Adipocyte (in vitro differentiated cells): ENCODE results near the gene SLC41A3.

Experiments used
- DNase-seq: peaks from one replicate; pipeline ENCODE4 v3.0.0-alpha.2; 2015; ENCODE audit warnings: low read depth
- H3K27me3 ChIP-seq: replicated peaks from 2 replicates; pipeline ENCODE4 v1.7.0; 2013; ENCODE audit warnings: mild to moderate bottlenecking, low read length, moderate library complexity; ENCODE audit not compliant: control insufficient read depth, insufficient read depth
- H3K36me3 ChIP-seq: 2 replicates; pipeline ENCODE4 v1.7.0; 2013; ENCODE audit warnings: low read length, mild to moderate bottlenecking, moderate library complexity; ENCODE audit not compliant: control insufficient read depth, insufficient read depth, severe bottlenecking
- H3K4me1 ChIP-seq: 2 replicates; pipeline ENCODE4 v1.7.0; 2013; ENCODE audit warnings: mild to moderate bottlenecking, low read length, moderate library complexity; ENCODE audit not compliant: control insufficient read depth, insufficient read depth
- H3K4me3 ChIP-seq: 2 replicates; pipeline ENCODE4 v1.7.0; 2013; ENCODE audit warnings: mild to moderate bottlenecking, low read length, moderate library complexity
- H3K9ac ChIP-seq: 2 replicates; pipeline ENCODE4 v1.7.0; 2013; ENCODE audit warnings: mild to moderate bottlenecking, low read length, moderate library complexity
- H3K9me3 ChIP-seq: 2 replicates; pipeline ENCODE4 v1.7.0; 2013; ENCODE audit warnings: mild to moderate bottlenecking, low read length, moderate library complexity; ENCODE audit not compliant: control insufficient read depth

SLC41A3 gene

GRCh38 chr3:126030455-126030854, 53.5 kb downstream of the SLC41A3 start:
- no peaks in the 10 kb centered on the region for H3K27me3 ChIP-seq
- no peak overlapping the region for H3K4me3 ChIP-seq
- H3K9ac ChIP-seq = no peak overlapping the region
- H3K4me1 ChIP-seq = no peaks in the 10 kb centered on the region
- peaks cover 11% of the 10 kb centered on the region for H3K9me3 ChIP-seq
- peaks cover 5% of the 10 kb centered on the region for H3K36me3 ChIP-seq
- no peak for DNase-seq

GRCh38 chr3:126029241-126029640, 54.7 kb downstream of the SLC41A3 start:
- H3K4me3 ChIP-seq = no peak overlapping the region
- no peaks in the 10 kb centered on the region for H3K27me3 ChIP-seq
- H3K9ac ChIP-seq = no peak overlapping the region
- peaks cover 11% of the 10 kb centered on the region for H3K9me3 ChIP-seq
- no peak for DNase-seq
- H3K36me3 ChIP-seq = peaks cover 5% of the 10 kb centered on the region
- no peaks in the 10 kb centered on the region for H3K4me1 ChIP-seq

DNA sequence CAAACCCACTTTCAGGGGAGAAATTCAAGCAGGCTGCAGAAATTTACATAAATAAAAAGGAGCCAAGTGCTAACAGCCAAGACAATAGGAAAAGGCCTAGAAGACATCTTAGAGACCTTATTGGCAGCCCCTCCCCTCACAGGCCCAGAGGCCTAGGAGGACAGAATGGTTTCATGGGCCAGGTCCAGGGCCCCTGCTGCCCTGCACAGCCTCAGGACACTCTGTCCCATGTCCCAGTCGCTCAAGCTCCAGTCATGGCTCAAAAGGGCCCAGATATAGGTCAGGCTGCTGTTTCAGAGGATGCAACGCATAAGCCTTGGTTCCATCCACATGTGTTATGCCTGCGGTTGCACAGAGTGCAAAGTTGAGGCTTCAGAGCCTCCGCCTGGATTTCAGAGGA, 55.8 kb downstream of the SLC41A3 start:
- H3K36me3 ChIP-seq = peaks cover 5% of the 10 kb centered on the region
- no peak overlapping the region for H3K4me3 ChIP-seq

GRCh38 chr3:126026761-126027160, 57.2 kb downstream of the SLC41A3 start:
- H3K9ac ChIP-seq = no peak overlapping the region
- DNase-seq = no peak
- H3K4me1 ChIP-seq = no peaks in the 10 kb centered on the region
- no peak overlapping the region for H3K4me3 ChIP-seq
- peaks cover 5% of the 10 kb centered on the region for H3K36me3 ChIP-seq
- peaks cover 11% of the 10 kb centered on the region for H3K9me3 ChIP-seq
- H3K27me3 ChIP-seq = no peaks in the 10 kb centered on the region

More for the DNA sequence above, 55.8 kb downstream of the SLC41A3 start:
- no peaks in the 10 kb centered on the region for H3K27me3 ChIP-seq
- H3K9ac ChIP-seq = no peak overlapping the region
- no peaks in the 10 kb centered on the region for H3K4me1 ChIP-seq
- DNase-seq = no peak
- H3K9me3 ChIP-seq = peaks cover 11% of the 10 kb centered on the region

- Histone ChIP-seq H3K36me3 (peaks cover 5% of the 10 kb centered on the region), H3K4me3 (no peak overlapping the region), H3K4me1 (no peaks in the 10 kb centered on the region), H3K9ac (no peak overlapping the region), H3K9me3 (peaks cover 11% of the 10 kb centered on the region), H3K27me3 (no peaks in the 10 kb centered on the region)
- no peak for DNase-seq
These were observed 57.6 kb downstream of the SLC41A3 start for GRCh38 chr3:126026277-126026751.

GRCh38 chr3:126025862-126026261, 58.1 kb downstream of the SLC41A3 start:
- Histone ChIP-seq H3K4me3 (no peak overlapping the region), H3K36me3 (peaks cover 5% of the 10 kb centered on the region), H3K4me1 (no peaks in the 10 kb centered on the region), H3K9ac (no peak overlapping the region), H3K27me3 (no peaks in the 10 kb centered on the region), H3K9me3 (peaks cover 11% of the 10 kb centered on the region)
- DNase-seq = no peak

GRCh38 chr3:126025116-126025729, 58.7 kb downstream of the SLC41A3 start:
- Histone ChIP-seq H3K9ac (no peak overlapping the region), H3K36me3 (peaks cover 5% of the 10 kb centered on the region), H3K4me1 (no peaks in the 10 kb centered on the region), H3K9me3 (peaks cover 11% of the 10 kb centered on the region), H3K27me3 (no peaks in the 10 kb centered on the region), H3K4me3 (no peak overlapping the region)
- no peak for DNase-seq

DNA sequence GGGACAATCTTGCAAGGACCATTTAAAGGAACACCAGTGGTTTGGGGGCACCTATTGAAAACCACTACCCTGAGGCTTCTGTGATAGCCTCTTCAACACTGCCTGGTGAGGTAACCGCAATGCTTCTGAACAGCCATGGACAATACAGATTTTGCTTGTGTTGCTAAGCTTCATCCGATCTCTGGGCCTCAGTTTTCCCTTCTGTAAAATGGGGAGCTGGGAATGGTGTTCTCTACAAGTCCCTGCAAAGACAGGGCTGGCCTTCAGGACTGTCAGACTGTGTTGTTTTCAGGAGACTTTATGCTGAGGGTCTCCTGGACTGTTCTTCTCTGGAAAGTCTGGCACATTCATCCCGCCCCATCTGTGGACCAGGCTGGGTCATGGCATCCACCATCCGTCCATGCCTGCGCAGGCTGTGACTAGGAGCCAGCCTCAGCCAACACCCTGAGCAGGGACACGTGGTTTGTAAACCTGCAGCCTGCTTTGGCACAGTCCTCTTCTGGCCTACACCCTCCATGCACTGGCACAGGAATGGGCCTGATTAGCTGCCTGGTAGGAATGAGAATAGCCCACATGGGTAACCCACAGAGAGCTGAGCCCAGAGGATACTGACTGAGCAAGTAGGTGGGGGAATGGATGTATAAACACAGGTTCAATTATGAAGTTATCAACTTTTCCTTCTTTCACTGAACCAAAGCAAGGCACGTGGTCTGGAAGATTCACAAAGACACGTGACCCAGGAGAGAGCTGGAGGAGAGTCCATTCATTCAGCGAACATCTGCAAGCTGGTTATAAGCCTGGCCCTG, 59.7 kb downstream of the SLC41A3 start:
- Histone ChIP-seq H3K36me3 (peaks cover 5% of the 10 kb centered on the region), H3K4me3 (no peak overlapping the region), H3K4me1 (no peaks in the 10 kb centered on the region), H3K9ac (no peak overlapping the region), H3K27me3 (no peaks in the 10 kb centered on the region), H3K9me3 (peaks cover 11% of the 10 kb centered on the region)
- no peak for DNase-seq

DNA sequence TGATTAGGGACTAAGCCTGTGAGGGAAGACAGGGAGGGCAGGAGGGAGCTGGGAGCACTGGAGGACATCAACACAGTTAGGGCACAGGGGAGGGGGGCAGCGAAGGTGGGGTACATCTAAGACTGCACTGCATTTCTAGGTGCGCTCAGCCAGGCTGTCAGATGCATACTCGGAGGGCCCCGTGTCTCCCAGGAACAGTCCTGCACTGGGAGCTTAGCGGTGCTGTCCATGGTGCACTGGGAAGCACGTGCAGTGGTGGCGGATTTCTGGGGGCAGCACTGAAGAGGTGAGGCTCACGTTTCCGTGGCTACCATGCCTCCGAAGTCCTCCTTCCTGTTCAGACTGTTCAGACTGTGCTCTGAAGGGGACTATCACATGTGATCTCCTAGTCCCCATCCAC, 60.5 kb downstream of the SLC41A3 start:
- Histone ChIP-seq H3K4me1 (peaks cover 3% of the 10 kb centered on the region), H3K36me3 (peaks cover 5% of the 10 kb centered on the region), H3K9me3 (peaks cover 8% of the 10 kb centered on the region), H3K4me3 (no peak overlapping the region), H3K27me3 (no peaks in the 10 kb centered on the region), H3K9ac (no peak overlapping the region)
- no peak for DNase-seq

DNA sequence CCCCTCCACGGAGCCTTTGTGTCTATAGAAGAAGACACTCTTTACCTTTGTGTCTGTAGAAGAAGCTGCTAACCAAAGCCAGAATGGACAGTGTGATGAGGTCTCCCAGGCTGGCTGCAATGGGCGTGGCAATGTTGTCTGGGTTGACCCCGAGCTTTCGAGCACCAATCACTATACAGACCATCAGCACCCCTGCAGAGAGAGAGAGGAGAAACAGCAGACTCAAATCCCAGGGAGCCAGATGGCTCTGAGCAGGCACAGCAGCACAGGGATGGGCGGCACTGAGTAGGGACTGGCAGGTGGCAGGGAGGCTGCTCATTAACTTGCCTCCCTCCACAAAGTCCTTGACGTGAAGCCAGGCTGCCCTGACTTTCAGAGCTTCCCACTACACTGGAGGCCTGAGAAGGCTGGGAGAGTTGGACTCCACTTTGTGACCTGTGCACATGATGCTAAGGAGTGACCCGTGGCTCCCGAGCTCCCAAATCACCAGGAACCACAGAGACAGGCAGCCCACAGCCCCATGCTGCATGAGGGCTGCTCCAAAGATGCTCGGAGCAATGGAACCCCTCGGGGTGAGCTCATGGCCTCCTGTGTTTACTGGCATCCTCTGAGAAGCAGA, 61.1 kb downstream of the SLC41A3 start:
- Histone ChIP-seq H3K36me3 (peaks cover 5% of the 10 kb centered on the region), H3K9ac (no peak overlapping the region), H3K27me3 (no peaks in the 10 kb centered on the region), H3K4me3 (no peak overlapping the region), H3K9me3 (peaks cover 3% of the 10 kb centered on the region), H3K4me1 (peaks cover 8% of the 10 kb centered on the region)
- DNase-seq = no peak

GRCh38 chr3:126021702-126022101, 62.2 kb downstream of the SLC41A3 start:
- Histone ChIP-seq H3K4me3 (no peak overlapping the region), H3K9ac (no peak overlapping the region), H3K36me3 (peaks cover 5% of the 10 kb centered on the region), H3K9me3 (no peaks in the 10 kb centered on the region), H3K27me3 (no peaks in the 10 kb centered on the region), H3K4me1 (peaks cover 8% of the 10 kb centered on the region)
- no peak for DNase-seq
